ENCODE data around the gene YEATS2.
"Not testable (repeated sequence)": the region's sequence is repeated elsewhere in the genome, so short reads cannot be mapped to it uniquely, and the experiment has no call there.

The YEATS2 gene

GRCh38 chr3:183714622-183715021, 17.0 kb downstream of the YEATS2 start:
- no peak for FAIRE-seq
- no peak for DNase-seq (ENCODE audit: low spot score)

- DNase-seq (ENCODE audit: low spot score) (no peak), FAIRE-seq (no peak)
Measured at GRCh38 chr3:183718012-183718411, 20.4 kb downstream of the YEATS2 start.

- FAIRE-seq (no peak), DNase-seq (ENCODE audit: low spot score) (no peak)
Measured at GRCh38 chr3:183725387-183725786, 27.8 kb downstream of the YEATS2 start.

DNA sequence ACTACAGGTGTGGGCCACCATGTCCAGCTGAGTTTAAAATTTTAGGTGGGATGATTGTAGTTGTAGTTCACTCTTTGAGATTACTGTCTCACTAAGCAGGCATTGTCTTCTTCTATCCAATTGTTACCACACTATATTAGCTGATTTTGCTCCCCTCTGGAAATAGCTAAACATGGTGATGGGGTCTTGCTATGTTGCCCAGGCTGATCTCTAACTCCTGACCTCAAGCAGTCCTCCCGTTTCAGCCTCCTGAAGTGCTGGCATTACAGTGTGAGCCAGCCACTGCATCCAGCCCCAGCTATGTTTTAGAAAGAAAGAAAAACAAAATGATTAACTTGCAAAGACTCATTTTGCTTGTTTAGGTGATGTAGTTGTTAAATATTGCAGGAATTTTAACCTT, 30.6 kb downstream of the YEATS2 start:
- FAIRE-seq = peak; percentile 5

DNA sequence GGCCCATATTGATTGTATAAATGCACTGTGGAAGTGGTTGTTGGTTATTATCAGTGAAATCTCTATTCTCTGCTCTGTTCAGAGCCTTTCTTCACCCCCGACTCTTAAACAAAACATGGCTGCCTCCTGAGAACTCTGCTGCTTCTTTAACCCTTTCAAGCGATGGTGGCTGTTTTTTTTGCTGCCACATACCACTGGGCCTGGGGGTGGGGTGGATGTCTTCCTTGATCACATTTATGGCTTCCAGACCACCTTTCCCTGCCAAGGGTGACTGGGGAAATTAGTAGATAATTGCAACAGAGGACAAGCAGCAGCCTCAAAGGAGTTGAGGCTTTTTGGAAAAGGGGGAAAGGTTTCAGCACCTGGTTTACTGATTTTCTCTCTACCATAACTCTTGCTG, 32.8 kb downstream of the YEATS2 start:
- FAIRE-seq = no peak

More for the DNA sequence above, 30.6 kb downstream of the YEATS2 start:
- no peak for DNase-seq (ENCODE audit: low spot score)

GRCh38 chr3:183731611-183732010, 34.0 kb downstream of the YEATS2 start:
- FAIRE-seq = no peak

More for the DNA sequence above, 32.8 kb downstream of the YEATS2 start:
- no peak for DNase-seq (ENCODE audit: low spot score)

DNA sequence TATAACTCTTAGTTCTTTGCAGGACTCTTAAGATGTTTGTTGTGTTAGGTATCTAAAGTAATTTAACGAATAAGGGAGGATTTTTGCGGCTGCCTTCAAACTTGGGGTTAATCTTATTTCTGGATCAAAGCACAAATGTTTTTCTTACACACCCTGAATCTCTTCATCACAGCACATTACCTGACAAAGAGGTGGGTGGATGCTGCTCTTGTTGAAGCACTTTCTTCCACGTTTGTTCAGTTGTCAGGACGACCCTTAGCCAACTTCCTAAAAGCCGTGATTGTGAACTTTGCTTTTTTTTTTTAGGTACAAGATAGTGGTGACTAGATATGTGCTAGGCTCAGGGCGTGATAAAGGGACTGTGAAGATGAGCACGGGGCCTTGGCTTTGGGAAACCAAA, 36.0 kb downstream of the YEATS2 start:
- no peak for DNase-seq (ENCODE audit: low spot score)
- FAIRE-seq = no peak

More at GRCh38 chr3:183731611-183732010, 34.0 kb downstream of the YEATS2 start:
- no peak for DNase-seq (ENCODE audit: low spot score)

GRCh38 chr3:183734750-183735494, 37.3 kb downstream of the YEATS2 start:
- peak; percentile 40 for FAIRE-seq
- no peak for DNase-seq (ENCODE audit: low spot score)

DNA sequence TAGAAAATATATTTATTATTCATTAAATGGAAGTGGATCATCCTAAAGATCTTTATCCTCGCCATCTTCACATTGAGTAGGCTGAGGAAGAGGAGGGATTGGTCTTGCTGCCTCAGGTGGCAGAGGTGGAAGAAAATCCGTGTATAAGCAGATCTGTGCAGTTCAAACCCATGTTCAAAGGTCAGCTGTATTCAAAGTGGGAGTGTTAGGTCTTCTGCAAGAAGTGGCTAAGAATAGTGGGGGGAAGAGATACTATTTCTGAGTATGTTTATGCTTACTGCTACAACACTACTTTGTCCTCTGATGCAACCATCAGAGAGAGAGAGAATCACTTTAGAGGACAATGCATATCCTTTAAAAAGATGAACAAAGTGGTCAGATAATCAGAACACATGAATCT, 39.5 kb downstream of the YEATS2 start:
- FAIRE-seq (no peak), DNase-seq (ENCODE audit: low spot score) (no peak)

GRCh38 chr3:183740154-183740553, 42.6 kb downstream of the YEATS2 start:
- not testable (repeated sequence) for FAIRE-seq; DNase-seq (ENCODE audit: low spot score)

GRCh38 chr3:183743231-183743630, 45.6 kb downstream of the YEATS2 start:
- DNase-seq (ENCODE audit: low spot score) = no peak
- no peak for FAIRE-seq

GRCh38 chr3:183745300-183746098, 47.9 kb downstream of the YEATS2 start:
- FAIRE-seq (no peak), DNase-seq (ENCODE audit: low spot score) (peak; percentile 42)

DNA sequence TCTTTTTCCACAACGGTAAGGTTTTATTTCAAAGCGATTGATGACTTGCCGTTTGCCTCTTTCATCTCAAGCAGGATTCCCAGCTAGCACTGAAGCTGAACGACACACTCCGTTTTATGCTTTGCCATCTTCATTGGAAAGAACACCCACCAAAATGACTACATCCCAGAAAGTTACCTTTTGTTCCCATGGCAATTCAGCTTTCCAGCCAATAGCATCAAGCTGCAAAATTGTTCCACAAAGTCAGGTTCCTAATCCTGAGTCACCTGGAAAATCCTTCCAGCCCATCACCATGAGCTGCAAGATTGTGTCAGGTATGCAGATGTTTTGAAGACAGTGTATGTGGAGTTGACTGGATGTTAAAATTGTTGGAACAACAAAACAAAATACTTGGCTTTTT, 56.5 kb downstream of the YEATS2 start:
- no peak for FAIRE-seq
- DNase-seq (ENCODE audit: low spot score) = no peak

- FAIRE-seq (no peak), DNase-seq (ENCODE audit: low spot score) (no peak)
Measured at GRCh38 chr3:183762304-183762703, 64.7 kb downstream of the YEATS2 start.

- no peak for DNase-seq (ENCODE audit: low spot score)
- no peak for FAIRE-seq
Measured at GRCh38 chr3:183764847-183765731, 67.5 kb downstream of the YEATS2 start.

DNA sequence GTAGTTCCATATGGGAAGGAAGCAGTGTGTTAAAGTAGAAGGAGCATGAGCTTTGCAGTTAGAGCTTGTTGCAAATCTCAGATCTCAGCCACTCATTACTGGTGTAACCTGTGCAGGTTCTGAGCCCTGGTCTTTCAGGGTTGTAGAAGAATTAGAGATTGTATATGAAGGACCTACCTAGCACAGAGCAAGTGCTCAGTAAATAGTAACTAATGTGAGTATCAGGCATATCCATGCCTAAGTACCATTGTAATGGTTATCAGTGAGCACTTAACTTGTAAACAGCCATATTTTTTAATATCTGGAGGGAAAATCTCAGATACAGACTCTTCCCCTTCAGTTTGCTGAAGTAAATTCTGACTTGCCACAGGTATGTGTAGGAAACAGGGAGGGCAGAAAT, 68.5 kb downstream of the YEATS2 start:
- no peak for DNase-seq (ENCODE audit: low spot score)

DNA sequence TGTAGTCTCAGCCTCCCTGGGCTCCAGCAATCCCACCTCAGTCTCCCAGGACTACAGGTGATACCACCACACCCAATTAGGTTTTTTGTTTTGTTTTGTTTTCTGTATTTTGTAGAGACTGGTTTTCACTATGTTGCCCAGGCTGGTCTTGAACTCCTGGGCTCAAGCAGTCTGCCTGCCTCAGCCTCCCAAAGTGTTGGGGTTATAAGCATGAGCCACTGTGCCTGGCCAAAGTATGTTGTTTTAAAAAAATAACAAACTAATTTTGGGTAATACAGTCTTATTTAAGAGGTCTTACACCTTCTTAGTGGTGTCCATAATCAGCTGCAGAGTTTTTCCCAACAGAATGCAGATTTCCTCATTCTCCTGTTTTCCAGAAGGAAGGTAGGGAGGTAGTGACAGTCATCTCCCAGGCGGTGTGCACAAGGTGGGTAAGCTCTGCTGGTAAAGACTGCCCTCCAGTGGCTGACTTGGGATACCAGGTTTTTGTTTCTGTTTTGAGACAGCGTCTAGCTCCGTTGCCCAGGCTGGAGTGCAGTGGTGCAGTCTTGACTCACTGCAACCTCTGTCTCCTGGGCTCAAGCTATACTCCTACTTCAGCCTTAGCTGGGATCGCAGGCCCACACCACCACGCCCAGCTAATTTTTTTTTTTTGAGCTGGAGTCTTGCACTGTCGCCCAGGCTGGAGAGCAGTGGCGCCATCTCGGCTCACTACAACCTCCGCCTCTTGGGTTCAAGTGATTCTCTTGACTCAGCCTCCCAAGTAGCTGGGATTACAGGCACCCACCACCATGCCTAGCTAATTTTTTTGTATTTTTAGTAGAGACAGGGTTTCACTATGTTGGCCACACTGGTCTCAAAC, 69.4 kb downstream of the YEATS2 start:
- FAIRE-seq (peak; percentile 30), DNase-seq (ENCODE audit: low spot score) (peak; percentile 80)

More for the DNA sequence above, 68.5 kb downstream of the YEATS2 start:
- FAIRE-seq = no peak

DNA sequence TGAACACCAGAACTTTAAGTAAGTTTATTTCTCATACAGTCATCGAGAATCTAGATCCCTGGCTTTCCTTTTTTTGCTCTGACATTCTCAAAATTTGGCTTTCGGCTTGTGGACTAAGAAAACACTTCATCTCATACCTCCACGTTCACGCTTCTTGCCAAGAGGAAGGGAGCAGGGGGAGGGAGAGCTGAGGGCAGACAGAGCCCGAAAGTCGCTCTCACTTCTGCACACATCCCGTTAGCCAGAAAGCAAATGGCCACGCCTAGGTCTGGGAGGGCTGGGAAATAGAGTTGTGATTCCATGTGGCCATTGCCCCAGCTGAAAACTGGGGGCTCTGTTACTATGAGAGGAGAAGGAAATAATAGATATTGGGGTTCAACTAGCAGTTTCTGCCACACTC, 70.5 kb downstream of the YEATS2 start:
- FAIRE-seq (no peak), DNase-seq (ENCODE audit: low spot score) (no peak)

- FAIRE-seq = no peak
Measured at GRCh38 chr3:183769453-183769852, 71.9 kb downstream of the YEATS2 start.

DNA sequence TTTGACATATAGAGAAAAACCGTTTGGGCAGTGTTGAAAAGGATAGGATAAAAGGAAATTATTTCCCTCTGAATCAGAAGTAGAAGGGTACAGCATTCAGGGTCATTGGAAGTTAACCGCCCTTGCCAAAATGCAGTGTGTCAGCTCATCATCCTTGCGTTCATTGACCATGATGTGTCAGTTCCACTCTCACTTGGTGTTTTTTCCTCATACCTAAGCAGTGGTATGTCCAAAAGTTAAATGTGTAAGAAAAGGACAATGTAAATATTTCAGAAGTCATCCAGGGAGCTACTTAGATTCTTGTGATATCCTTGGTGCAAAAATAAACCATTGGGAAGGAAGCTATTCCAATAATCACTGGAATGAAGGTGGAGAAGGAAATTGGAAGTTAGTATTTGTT, 77.0 kb downstream of the YEATS2 start:
- DNase-seq (ENCODE audit: low spot score) (no peak), FAIRE-seq (no peak)

More at GRCh38 chr3:183769453-183769852, 71.9 kb downstream of the YEATS2 start:
- no peak for DNase-seq (ENCODE audit: low spot score)

DNA sequence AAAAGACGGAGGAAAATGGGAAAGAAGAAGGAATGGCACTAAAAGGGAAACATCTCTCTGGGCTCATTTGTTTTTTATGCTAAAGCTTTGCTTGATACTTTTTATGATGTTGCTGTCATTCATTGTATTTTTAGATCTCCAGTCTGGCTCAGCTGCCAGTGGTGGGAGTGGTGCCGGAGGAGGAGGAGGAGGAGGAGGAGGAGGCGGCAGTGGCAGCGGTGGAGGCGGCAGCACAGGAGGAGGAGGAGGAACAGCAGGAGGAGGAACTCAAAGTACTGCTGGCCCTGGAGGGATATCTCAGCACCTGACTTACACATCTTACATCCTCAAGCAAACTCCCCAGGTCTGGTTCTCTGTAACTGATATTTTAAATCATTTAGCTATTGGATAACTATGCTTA, 78.2 kb downstream of the YEATS2 start:
- FAIRE-seq (no peak), DNase-seq (ENCODE audit: low spot score) (no peak)

Measured in urothelium cell line (cell line).